Measurements from ENCODE around the gene RNASEH2C.

- TF ChIP-seq CTCF (conservative IDR thresholded peaks at IDR 0.05) (no peak), EZH2 (IDR thresholded peaks at IDR 0.05; ENCODE audit: low read depth) (no peak)
Observed at GRCh38 chr11:65745049-65745448, 24.5 kb upstream of the RNASEH2C start.

Data from PC-9 (cell line).